Neural progenitor cell (in vitro differentiated cells): ENCODE results near the gene GLIS2. TPM values are rescaled to one million over a fixed set of nuclear protein-coding genes. Genes with fewer than 3 reads are reported as not detected.

Source experiments
- DNase-seq: peaks from one replicate; pipeline ENCODE4 v3.0.0-alpha.2; 2016; ENCODE audit warnings: low spot score
- H2AFZ ChIP-seq: fragments of 200-600 bp; sonication (generic); replicated peaks from 2 replicates; pipeline ENCODE4 v1.6.1; 2016; ENCODE audit warnings: antibody characterized with exemption
- H3F3A ChIP-seq: fragments of 200-600 bp; sonication (generic); 2 replicates; pipeline ENCODE4 v1.6.1; 2016; ENCODE audit warnings: antibody characterized with exemption, low read depth
- H3K27ac ChIP-seq: fragments of 200-600 bp; sonication (generic); 2 replicates; pipeline ENCODE4 v1.5.1; 2016; ENCODE audit warnings: mild to moderate bottlenecking
- H3K27me3 ChIP-seq: fragments of 200-600 bp; sonication (generic); 2 replicates; pipeline ENCODE4 v1.6.1; 2016; ENCODE audit warnings: mild to moderate bottlenecking, moderate library complexity
- H3K36me3 ChIP-seq: fragments of 200-600 bp; sonication (generic); 2 replicates; pipeline ENCODE4 v1.5.1; 2016
- H3K4me1 ChIP-seq: fragments of 200-600 bp; sonication (generic); 2 replicates; pipeline ENCODE4 v1.6.1; 2016; ENCODE audit warnings: mixed run types
- H3K4me2 ChIP-seq: fragments of 200-600 bp; sonication (generic); 2 replicates; pipeline ENCODE4 v1.6.1; 2016
- H3K4me3 ChIP-seq: fragments of 200-600 bp; sonication (generic); 2 replicates; pipeline ENCODE4 v1.5.1; 2016
- H3K79me2 ChIP-seq: fragments of 200-600 bp; sonication (generic); 2 replicates; pipeline ENCODE4 v1.6.1; 2016; ENCODE audit warnings: low read depth
- H3K9ac ChIP-seq: fragments of 200-600 bp; sonication (generic); 2 replicates; pipeline ENCODE4 v1.6.1; 2016
- H3K9me3 ChIP-seq: fragments of 200-600 bp; sonication (generic); 2 replicates; pipeline ENCODE4 v1.5.1; 2016; ENCODE audit warnings: low read depth
- H4K20me1 ChIP-seq: fragments of 200-600 bp; sonication (generic); 2 replicates; pipeline ENCODE4 v1.6.1; 2016; ENCODE audit warnings: low read depth
- H3K27ac Mint-ChIP-seq: 3 replicates; pipeline ENCODE4 v1.8.0; 2021; ENCODE audit warnings: mixed read lengths
- H3K27me3 Mint-ChIP-seq: 2 replicates; pipeline ENCODE4 v1.8.0; 2022; ENCODE audit warnings: low read depth, mild to moderate bottlenecking, inconsistent platforms, moderate library complexity, mixed read lengths; ENCODE audit not compliant: insufficient read depth
- H3K36me3 Mint-ChIP-seq: 3 replicates; pipeline ENCODE4 v1.8.0; 2021; ENCODE audit warnings: mixed read lengths
- H3K4me1 Mint-ChIP-seq: 3 replicates; pipeline ENCODE4 v1.8.0; 2021; ENCODE audit warnings: mixed read lengths
- H3K4me3 Mint-ChIP-seq: 3 replicates; pipeline ENCODE4 v1.8.0; 2021; ENCODE audit warnings: mild to moderate bottlenecking, moderate library complexity, mixed read lengths
- H3K9me3 Mint-ChIP-seq: 3 replicates; pipeline ENCODE4 v1.8.0; 2020; ENCODE audit warnings: mixed read lengths
- EZH2 ChIP-seq: fragments of 200-600 bp; sonication (generic); IDR thresholded peaks from 2 replicates; pipeline ENCODE4 v1.6.1; 2017; ENCODE audit warnings: antibody characterized with exemption, mild to moderate bottlenecking, moderate library complexity
- EZH2phosphoT487 ChIP-seq: fragments of 200-600 bp; sonication (generic); IDR thresholded peaks from 2 replicates; pipeline ENCODE4 v1.6.1; 2017; ENCODE audit warnings: antibody characterized with exemption
- total RNA-seq: library from RNA; depleted of rRNA; stranded (reverse); fragments of >200 nt; gene quantifications from 2 replicates; pipeline ENCODE4 v1.2.3, GENCODE V29; 2015; ENCODE audit warnings: low replicate concordance
- TF ChIP-seq, protein P1 (sequence below): fragments of 200-600 bp; sonication (generic); IDR thresholded peaks from 2 replicates; pipeline ENCODE4 v1.5.1; 2017; ENCODE audit warnings: antibody characterized with exemption, mild to moderate bottlenecking

The GLIS2 gene
- total RNA-seq, 1 donor from 2014 or later: 0.15 TPM

GRCh38 chr16:4336701-4337539 lies 21.1 kb downstream of the GLIS2 start:
- Histone ChIP-seq H4K20me1 (peaks cover 19% of the 10 kb centered on the region), H3K4me3 (no peak overlapping the region), H2AFZ (no peak overlapping the region), H3F3A (no peaks in the 10 kb centered on the region), H3K4me2 (no peak overlapping the region), H3K36me3 (no peaks in the 10 kb centered on the region), H3K27ac (no peak overlapping the region), H3K9me3 (no peaks in the 10 kb centered on the region), H3K9ac (no peak overlapping the region), H3K79me2 (peaks cover 1% of the 10 kb centered on the region), H3K4me1 (no peaks in the 10 kb centered on the region), H3K27me3 (no peaks in the 10 kb centered on the region)
- TF ChIP-seq, protein P1, sequence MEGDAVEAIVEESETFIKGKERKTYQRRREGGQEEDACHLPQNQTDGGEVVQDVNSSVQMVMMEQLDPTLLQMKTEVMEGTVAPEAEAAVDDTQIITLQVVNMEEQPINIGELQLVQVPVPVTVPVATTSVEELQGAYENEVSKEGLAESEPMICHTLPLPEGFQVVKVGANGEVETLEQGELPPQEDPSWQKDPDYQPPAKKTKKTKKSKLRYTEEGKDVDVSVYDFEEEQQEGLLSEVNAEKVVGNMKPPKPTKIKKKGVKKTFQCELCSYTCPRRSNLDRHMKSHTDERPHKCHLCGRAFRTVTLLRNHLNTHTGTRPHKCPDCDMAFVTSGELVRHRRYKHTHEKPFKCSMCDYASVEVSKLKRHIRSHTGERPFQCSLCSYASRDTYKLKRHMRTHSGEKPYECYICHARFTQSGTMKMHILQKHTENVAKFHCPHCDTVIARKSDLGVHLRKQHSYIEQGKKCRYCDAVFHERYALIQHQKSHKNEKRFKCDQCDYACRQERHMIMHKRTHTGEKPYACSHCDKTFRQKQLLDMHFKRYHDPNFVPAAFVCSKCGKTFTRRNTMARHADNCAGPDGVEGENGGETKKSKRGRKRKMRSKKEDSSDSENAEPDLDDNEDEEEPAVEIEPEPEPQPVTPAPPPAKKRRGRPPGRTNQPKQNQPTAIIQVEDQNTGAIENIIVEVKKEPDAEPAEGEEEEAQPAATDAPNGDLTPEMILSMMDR: no peak
- TF ChIP-seq EZH2 (no peak), EZH2phosphoT487 (no peak)
- no peak for DNase-seq
- Mint-ChIP-seq H3K4me3 (no peak overlapping the region), H3K27ac (no peak overlapping the region), H3K9me3 (no peaks in the 10 kb centered on the region), H3K4me1 (peaks cover 3% of the 10 kb centered on the region), H3K36me3 (peaks cover 6% of the 10 kb centered on the region), H3K27me3 (peaks cover 4% of the 10 kb centered on the region)

- Histone ChIP-seq H3K4me1 (no peaks in the 10 kb centered on the region), H3F3A (no peaks in the 10 kb centered on the region), H4K20me1 (peaks cover 19% of the 10 kb centered on the region), H3K9me3 (no peaks in the 10 kb centered on the region), H2AFZ (no peak overlapping the region), H3K79me2 (peaks cover 8% of the 10 kb centered on the region), H3K9ac (no peak overlapping the region), H3K27ac (no peak overlapping the region), H3K27me3 (no peaks in the 10 kb centered on the region), H3K36me3 (no peaks in the 10 kb centered on the region), H3K4me2 (no peak overlapping the region), H3K4me3 (no peak overlapping the region)
- H3K4me3 Mint-ChIP-seq: no peak overlapping the region
- H3K9me3 Mint-ChIP-seq: no peaks in the 10 kb centered on the region
- no peak for DNase-seq
- peaks cover 5% of the 10 kb centered on the region for H3K27me3 Mint-ChIP-seq
- peaks cover 6% of the 10 kb centered on the region for H3K36me3 Mint-ChIP-seq
- H3K27ac Mint-ChIP-seq: no peak overlapping the region
- TF ChIP-seq EZH2phosphoT487 (no peak), EZH2 (no peak)
- TF ChIP-seq, protein P1: no peak
- H3K4me1 Mint-ChIP-seq: peaks cover 3% of the 10 kb centered on the region
Observed at GRCh38 chr16:4337540-4338088, 21.7 kb downstream of the GLIS2 start.

- peaks cover 14% of the 10 kb centered on the region for H3K79me2 ChIP-seq
- H3K4me3 ChIP-seq: no peak overlapping the region
- TF ChIP-seq EZH2 (no peak), EZH2phosphoT487 (no peak)
- TF ChIP-seq, protein P1: no peak
- no peak overlapping the region for H3K27ac ChIP-seq
- Mint-ChIP-seq H3K4me1 (peaks cover 3% of the 10 kb centered on the region), H3K36me3 (peaks cover 6% of the 10 kb centered on the region), H3K9me3 (no peaks in the 10 kb centered on the region), H3K27me3 (peaks cover 10% of the 10 kb centered on the region), H3K4me3 (no peak overlapping the region), H3K27ac (no peak overlapping the region)
- H3K9me3 ChIP-seq: no peaks in the 10 kb centered on the region
- DNase-seq: no peak
- no peaks in the 10 kb centered on the region for H3K27me3 ChIP-seq
- no peak overlapping the region for H2AFZ ChIP-seq
- H3K4me2 ChIP-seq: no peak overlapping the region
- H3K36me3 ChIP-seq: no peaks in the 10 kb centered on the region
- H3F3A ChIP-seq: no peaks in the 10 kb centered on the region
- no peak overlapping the region for H3K9ac ChIP-seq
- H3K4me1 ChIP-seq: no peaks in the 10 kb centered on the region
- peaks cover 16% of the 10 kb centered on the region for H4K20me1 ChIP-seq
Observed at GRCh38 chr16:4338125-4338582, 22.3 kb downstream of the GLIS2 start.
